Peyer's patch (tissue), 4 donors: ENCODE measurements around the gene ZNF407.

Source experiments
- POLR2A ChIP-seq, 2 donors: fragments of 450-650 bp; IDR thresholded peaks; one replicate each; pipeline ENCODE4 v1.5.1; 2017; ENCODE audit warnings: antibody characterized with exemption in 2 of 2, mild to moderate bottlenecking in 2 of 2, moderate library complexity in 2 of 2
- TF ChIP-seq, protein P1 (sequence below), 6 experiments: fragments of 450-650 bp in 4 of 6; fragments of 200-600 bp in 2 of 6; sonication (generic) in 1 of 6; IDR thresholded peaks; one replicate each; pipeline ENCODE4 v1.5.1; 2017 to 2019; ENCODE audit warnings: antibody characterized with exemption in 6 of 6, mild to moderate bottlenecking in 3 of 6, moderate library complexity in 1 of 6

DNA sequence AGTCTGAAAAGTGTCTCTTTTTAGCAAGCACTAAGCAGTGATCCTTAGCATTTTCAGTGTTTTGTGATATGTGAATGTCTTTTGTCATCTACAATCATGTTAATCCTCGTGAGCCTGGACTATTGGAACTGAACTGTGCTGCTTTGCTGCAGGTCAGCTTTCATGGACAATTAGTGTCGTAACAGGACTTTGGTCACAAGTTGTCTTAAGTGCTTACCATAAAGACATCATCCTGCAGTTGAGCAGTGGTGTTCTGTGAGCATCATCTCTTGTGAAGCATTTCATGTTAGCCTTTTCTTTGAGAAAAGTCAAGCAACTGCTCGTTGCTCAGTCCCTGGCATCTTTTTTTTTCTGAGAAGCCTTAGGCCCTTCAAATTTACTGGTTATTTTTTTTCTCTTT lies 135.9 kb downstream of the ZNF407 start:
- TF ChIP-seq, protein P1, sequence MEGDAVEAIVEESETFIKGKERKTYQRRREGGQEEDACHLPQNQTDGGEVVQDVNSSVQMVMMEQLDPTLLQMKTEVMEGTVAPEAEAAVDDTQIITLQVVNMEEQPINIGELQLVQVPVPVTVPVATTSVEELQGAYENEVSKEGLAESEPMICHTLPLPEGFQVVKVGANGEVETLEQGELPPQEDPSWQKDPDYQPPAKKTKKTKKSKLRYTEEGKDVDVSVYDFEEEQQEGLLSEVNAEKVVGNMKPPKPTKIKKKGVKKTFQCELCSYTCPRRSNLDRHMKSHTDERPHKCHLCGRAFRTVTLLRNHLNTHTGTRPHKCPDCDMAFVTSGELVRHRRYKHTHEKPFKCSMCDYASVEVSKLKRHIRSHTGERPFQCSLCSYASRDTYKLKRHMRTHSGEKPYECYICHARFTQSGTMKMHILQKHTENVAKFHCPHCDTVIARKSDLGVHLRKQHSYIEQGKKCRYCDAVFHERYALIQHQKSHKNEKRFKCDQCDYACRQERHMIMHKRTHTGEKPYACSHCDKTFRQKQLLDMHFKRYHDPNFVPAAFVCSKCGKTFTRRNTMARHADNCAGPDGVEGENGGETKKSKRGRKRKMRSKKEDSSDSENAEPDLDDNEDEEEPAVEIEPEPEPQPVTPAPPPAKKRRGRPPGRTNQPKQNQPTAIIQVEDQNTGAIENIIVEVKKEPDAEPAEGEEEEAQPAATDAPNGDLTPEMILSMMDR (IDR thresholded peaks at IDR 0.05) = no peak
- TF ChIP-seq POLR2A (IDR thresholded peaks at IDR 0.05) = no peak
